Thyroid gland (tissue), 4 donors: ENCODE data around the gene GTF3C2.

Experiments
- CTCF ChIP-seq, 6 experiments: fragments of 200-600 bp in 3 of 6; fragments of 450-650 bp in 3 of 6; sonication (generic) in 3 of 6; IDR thresholded peaks; one replicate each; pipeline ENCODE4 v1.5.1; 2016 to 2019; ENCODE audit warnings: antibody characterized with exemption in 6 of 6, mild to moderate bottlenecking in 2 of 6, inconsistent platforms in 1 of 6, moderate library complexity in 1 of 6
- POLR2A ChIP-seq, 2 donors: fragments of 450-650 bp; IDR thresholded peaks; one replicate each; pipeline ENCODE4 v1.6.1; 2017; ENCODE audit warnings: antibody characterized with exemption in 2 of 2, mild to moderate bottlenecking in 2 of 2, moderate library complexity in 1 of 2

DNA sequence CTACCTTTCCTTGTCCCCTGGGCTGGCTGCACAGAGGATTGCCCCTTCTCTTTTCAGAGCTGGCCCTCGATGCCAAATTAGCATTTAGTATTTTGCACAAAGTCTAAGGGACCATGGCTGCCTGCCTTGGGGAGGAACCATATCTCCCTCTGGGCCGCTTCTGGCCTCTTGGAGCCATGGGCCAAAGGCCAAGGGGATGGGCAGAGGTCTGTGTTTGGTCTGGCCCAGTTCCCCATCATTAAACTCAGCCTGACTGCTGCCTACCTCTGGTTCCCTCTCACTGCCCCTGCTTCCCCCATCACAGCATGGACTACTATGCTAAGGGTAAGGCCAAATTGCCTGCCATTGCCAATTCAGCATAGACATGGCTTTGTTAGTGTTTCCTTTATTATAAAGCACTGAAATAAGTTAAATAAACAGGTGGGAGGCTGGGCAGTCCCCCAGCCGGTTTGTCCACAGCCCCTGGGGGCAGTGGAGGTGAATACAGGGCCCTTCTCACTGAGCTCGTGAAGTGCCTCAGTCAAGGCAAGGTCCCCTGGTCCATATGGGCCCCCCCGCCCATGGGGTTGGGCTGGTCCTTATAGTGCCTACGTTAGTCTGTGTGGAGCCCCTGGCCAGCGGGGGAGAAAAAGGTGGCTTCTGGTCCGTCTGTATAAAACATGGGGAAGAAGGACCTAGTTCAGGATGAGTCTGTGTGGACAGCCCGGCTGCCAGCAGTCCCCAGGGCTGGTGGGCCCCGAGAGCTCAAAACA, 20.5 kb upstream of the GTF3C2 start:
- no peak for TF ChIP-seq CTCF (IDR thresholded peaks at IDR 0.05)
- TF ChIP-seq POLR2A (IDR thresholded peaks at IDR 0.05), result no peak
